OCI-LY7 (cell line): Measurements from ENCODE around the gene ARHGEF12.

Experiments used
- EZH2phosphoT487 ChIP-seq: fragments of 200-600 bp; sonication (generic); IDR thresholded peaks from 2 replicates; pipeline ENCODE4 v1.6.1; 2018; ENCODE audit warnings: low read depth, borderline replicate concordance, mild to moderate bottlenecking, mixed run types, antibody characterized with exemption, low read length, moderate library complexity, mixed read lengths
- TF ChIP-seq, protein P1 (sequence below): fragments of 200-600 bp; sonication (generic); conservative IDR thresholded peaks from 2 replicates; pipeline ENCODE4 v1.5.1; 2014; ENCODE audit warnings: mild to moderate bottlenecking, antibody characterized with exemption, low read length, moderate library complexity, mixed read lengths

DNA sequence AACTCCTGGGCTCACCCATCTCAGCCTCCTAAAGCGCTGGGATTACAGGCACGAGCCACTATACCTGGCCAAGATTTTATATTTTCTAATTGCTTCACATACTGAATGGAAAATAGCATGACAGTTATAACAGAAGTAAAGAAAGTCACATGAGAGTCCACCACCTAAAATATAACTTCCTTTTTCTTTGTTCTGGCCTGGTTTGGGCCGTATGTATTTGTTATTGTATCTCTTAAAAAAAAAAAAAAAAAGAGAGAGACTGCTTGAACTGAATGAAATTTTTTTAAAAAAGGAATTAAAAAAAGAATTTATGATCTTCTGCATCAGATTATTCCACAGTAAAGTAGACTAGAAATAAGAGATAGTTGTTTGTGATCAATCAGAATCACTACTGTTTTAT lies 89.3 kb downstream of the ARHGEF12 start:
- TF ChIP-seq, protein P1, sequence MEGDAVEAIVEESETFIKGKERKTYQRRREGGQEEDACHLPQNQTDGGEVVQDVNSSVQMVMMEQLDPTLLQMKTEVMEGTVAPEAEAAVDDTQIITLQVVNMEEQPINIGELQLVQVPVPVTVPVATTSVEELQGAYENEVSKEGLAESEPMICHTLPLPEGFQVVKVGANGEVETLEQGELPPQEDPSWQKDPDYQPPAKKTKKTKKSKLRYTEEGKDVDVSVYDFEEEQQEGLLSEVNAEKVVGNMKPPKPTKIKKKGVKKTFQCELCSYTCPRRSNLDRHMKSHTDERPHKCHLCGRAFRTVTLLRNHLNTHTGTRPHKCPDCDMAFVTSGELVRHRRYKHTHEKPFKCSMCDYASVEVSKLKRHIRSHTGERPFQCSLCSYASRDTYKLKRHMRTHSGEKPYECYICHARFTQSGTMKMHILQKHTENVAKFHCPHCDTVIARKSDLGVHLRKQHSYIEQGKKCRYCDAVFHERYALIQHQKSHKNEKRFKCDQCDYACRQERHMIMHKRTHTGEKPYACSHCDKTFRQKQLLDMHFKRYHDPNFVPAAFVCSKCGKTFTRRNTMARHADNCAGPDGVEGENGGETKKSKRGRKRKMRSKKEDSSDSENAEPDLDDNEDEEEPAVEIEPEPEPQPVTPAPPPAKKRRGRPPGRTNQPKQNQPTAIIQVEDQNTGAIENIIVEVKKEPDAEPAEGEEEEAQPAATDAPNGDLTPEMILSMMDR = no peak
- no peak for TF ChIP-seq EZH2phosphoT487
